HG03571 (cell line): ENCODE data around the gene SMIM10L2A.
A peak's percentile ranks its signal among the peaks of the same experiment; 100 is the strongest.
"Not testable (repeated sequence)": the region's sequence is repeated elsewhere in the genome, so short reads cannot be mapped to it uniquely, and the experiment has no call there.

Experiments
- ATAC-seq: cut with Tn5 transposase; IDR thresholded peaks from one replicate; pipeline ENCODE4 v1.9.1; 2021; ENCODE audit not compliant: unreplicated experiment

SMIM10L2A gene

GRCh38 chrX:135421932-135422809, at the start of gene SMIM10L2A:
TSS of gene SMIM10L2A (plus strand) at chrX:135421944. CDS start at chrX:135422132, 188 bp downstream.
- peak; percentile 39 for ATAC-seq

DNA sequence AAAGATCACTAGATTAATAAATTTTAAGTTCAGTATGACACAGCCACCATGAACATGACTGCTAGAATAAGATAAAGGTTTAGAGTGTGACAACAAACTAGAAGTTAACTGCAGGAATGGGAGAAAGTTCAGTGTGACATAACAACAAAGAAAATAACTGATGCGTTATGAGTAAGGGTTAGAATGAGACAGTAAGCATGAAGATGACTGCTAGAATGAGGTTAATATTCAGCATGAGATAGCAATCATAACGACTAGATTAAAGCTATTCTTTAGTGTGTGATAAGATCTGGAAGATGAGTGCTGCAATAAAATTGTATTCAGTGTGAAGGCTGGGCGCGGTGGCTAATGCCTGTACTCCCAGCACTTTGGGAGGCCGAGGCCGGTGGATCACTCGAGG, 48.4 kb upstream of the SMIM10L2A start:
- no peak for ATAC-seq

GRCh38 chrX:135382260-135382659, 39.5 kb upstream of the SMIM10L2A start:
- ATAC-seq = no peak

DNA sequence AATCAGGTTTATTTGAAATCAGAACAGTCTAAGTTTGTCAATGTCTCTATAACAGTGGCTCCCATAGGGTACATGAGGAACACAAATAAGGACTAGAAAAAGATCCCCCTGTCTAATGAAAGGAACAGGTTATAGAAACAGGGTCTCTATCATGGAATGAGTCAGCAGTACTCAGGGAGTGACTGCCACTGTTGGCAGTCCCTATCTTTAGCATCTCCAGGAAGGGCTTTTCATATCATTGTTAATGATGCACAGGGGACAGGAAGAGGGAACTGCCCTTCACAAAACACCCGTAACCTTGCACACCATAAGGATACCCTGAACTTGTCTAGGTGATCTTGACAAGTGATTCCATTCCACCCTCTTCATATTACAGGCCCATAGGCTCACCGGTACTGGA, 38.5 kb upstream of the SMIM10L2A start:
- no peak for ATAC-seq

DNA sequence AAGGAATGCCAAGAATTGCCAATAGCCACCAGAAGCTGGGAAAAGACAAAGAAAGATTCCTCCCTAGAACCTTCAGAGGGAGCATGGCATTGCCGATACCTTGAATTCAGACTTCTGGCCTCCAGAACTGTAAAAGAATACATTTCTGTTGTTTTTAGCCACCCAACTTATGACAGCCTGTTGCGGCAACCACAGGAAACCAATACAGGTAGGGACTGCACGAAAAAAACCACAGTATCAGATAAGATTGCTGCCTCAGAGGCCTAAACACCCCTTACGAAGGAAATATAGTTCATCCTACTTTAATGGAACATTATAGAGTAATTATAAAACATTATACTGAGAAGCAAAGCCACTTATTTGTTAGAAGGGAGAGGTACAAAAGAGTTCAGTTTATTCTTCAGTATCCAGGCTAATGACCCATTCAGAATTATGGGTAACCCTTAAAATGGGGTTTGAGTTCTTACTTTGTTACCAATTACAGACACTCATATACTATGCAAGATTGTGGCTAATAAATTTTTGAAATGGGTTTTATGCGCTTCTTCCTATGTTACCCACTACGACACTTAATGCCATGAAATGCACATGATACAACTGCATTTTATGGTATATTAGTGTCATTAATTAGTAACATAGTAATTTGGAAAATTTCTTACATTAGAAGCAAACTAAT, 37.4 kb upstream of the SMIM10L2A start:
- ATAC-seq = no peak

GRCh38 chrX:135388841-135389240, 32.9 kb upstream of the SMIM10L2A start:
- ATAC-seq = no peak

- no peak for ATAC-seq
Observed at GRCh38 chrX:135389243-135389642, 32.5 kb upstream of the SMIM10L2A start.

DNA sequence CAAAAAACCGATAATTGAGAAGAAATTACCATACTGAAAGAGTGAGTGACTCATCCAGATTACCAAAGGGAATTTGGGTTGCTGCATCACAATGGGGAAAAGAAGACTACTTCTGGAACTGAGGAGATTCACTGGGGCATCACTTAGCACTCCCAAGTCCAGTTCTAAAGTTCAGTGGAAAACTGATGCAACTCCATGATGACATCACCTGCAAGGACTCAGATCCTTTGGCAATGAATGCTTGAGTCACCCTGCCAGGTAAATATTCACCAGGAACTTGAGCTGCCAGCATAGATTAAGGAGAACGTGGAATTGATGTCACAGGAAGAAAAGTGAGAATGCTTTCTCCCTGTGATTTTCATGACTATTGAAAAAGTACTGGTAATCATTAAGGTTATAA, 32.0 kb upstream of the SMIM10L2A start:
- no peak for ATAC-seq

DNA sequence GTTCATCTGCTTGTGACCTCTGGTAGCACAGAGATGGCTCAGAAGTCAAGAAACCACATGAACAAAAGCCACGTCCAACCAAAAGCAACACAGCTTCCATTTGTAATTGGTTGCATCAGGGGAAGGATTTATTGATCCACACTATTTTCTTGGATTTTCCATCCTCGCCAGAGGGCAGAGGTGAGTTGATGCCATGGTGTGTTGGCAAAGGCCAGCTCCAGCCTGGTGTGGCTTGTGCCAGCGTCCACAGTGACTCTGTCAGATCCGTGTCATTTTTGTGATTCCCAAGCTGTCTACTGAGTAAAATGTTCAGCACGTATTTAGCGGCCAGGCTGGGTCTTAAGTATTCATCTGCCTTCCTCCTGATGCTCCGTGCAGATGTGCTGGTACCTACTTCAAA, 30.0 kb upstream of the SMIM10L2A start:
- no peak for ATAC-seq

GRCh38 chrX:135393051-135393450, 28.7 kb upstream of the SMIM10L2A start:
- ATAC-seq = no peak

GRCh38 chrX:135395064-135395463, 26.7 kb upstream of the SMIM10L2A start:
- no peak for ATAC-seq

DNA sequence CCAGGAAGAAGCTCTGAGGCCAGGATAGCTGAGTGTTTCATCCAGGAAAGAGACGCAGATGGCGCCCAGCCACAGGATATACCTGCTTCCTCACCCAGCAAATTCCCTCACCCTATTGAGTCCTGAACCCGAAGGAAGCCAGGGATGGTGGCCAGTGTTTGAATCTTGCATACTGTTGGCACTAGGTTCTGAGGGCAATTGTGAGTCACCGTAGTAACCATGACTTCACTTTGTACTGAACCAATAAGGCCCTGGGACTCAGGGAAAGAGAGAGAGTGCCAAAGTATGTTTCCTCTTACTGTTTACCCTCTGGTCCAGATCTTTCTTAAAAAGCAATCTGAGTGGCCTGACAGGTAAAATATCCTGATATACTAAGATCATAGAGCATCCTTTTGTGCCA, 25.6 kb upstream of the SMIM10L2A start:
- ATAC-seq = no peak

GRCh38 chrX:135396566-135396965, 25.2 kb upstream of the SMIM10L2A start:
- no peak for ATAC-seq

GRCh38 chrX:135397652-135398051, 24.1 kb upstream of the SMIM10L2A start:
- ATAC-seq = no peak

- no peak for ATAC-seq
Observed at GRCh38 chrX:135403374-135403773, 18.4 kb upstream of the SMIM10L2A start.

DNA sequence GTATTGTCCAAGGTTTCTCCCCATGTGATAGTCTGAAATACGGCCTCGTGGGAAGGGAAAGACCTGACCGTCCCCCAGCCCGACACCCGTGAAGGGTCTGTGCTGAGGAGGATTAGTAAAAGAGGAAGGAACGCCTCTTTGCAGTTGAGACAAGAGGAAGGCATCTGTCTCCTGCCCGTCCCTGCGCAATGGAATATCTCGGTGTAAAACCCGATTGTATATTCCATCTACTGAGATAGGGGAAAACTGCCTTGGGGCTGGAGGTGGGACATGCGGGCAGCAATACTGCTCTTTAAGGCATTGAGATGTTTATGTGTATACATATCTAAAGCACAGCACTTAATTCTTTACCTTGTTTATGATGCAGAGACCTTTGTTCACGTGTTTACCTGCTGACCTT, 15.3 kb upstream of the SMIM10L2A start:
- ATAC-seq = not testable (repeated sequence)

- no peak for ATAC-seq
Observed at GRCh38 chrX:135408794-135409193, 12.9 kb upstream of the SMIM10L2A start.

DNA sequence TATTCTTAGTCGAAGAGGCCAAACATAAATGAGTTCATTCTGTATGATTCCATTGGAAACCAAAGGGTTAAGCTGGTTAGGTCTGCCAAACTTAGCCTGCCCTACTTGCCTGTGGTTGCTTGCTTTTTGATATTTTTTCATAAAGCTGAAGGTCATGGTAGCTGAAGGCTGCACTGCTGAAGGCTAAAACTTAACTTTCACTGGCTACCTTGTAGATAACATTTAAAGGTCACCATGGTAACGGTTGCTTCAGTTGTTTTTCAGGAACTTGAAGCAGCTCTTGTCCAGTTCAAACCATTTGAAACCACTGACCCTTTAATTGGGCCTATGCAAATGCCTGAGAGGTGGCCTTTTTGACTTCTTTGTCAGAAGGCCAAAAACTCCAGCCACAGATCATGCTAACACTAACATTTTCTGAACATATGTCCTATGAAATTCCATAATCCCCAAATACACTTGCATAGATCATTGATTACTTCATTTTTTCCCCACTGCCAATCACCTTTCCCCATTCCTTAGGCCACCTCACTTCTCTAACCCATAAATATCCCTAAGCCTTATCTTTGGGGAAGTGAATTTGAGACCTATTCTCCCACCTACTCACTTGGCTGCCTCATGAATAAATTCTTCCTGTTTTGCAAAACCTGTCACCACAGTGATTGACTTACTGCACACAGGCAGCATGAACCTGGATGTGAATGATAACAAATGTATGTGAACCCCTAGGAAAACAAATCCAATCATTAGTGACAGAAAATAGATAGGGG, 10.7 kb upstream of the SMIM10L2A start:
- no peak for ATAC-seq

DNA sequence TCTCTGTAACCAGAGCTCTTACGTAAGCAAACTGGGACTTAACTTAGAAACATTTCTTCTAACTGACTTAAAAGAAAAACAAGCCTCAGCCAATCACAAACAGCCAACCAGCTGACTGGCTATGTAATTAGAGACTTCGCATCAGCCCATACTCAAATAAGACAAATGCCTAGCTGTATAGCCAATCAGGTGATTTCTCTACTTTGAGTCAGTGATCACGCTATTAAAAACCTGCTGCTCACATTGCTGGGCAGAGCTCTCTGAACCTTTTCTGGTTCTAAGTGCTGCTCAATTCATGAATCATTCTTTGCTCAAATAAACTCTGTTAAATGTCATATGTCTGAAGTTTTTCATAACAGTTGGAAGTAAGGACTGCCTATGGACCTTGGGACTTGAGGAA, 9.9 kb upstream of the SMIM10L2A start:
- no peak for ATAC-seq

DNA sequence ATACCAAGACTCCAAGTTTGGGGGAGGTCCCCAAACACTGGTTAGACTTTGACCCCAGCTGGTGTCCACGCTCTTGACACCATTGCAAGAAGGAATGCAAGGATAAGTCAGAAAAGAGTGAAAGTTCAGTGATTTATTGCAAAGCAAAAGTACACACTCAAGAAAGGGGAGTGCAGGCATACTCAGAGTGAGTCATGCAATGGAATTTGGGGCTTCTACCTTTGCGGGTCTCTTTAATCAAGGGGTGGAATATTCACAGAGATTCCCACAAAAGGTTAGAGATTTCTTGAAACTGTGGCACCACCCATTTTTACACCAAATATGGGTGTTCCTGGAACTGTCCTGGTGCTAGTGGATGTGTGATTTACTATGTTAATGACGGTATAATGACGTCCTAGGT, 5.2 kb upstream of the SMIM10L2A start:
- ATAC-seq = no peak

- ATAC-seq = no peak
Observed at GRCh38 chrX:135420831-135421230, 913 bp upstream of the SMIM10L2A start.

DNA sequence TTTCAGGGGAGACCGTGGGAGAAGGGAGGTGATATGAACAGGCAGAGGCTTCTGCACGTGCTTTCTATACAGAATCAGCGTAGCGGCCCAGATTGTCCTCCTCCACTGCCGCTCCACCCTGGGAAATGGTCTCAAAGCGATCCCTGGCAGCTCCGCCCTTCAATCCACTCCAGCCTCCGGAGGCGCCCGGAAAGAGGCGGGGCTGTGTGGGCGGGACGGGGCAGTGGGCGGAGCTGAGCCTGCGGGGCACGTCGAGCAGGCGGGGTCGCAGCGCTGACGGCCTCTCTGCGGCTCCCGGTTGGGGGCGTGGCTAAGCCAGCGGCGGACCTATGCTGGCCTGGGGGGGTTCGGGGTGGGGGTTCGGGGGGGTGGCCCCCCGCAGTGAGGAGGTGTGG, 210 bp upstream of the SMIM10L2A start:
- peak; percentile 92 for ATAC-seq
